A549 treated with DMSO at 1 μM for 4 hours (cell line): Measurements from ENCODE around the gene B4GALNT4. TPM values are rescaled to one million over a fixed set of nuclear protein-coding genes. Genes with fewer than 3 reads are reported as not detected.

Experiments
- total RNA-seq: library from RNA; stranded (reverse); fragments of 200-300 nt; extraction: Qiagen RNA extraction; gene quantifications from 5 replicates; pipeline ENCODE4 v1.2.3, GENCODE V29; 2022; ENCODE audit warnings: low read depth

Gene B4GALNT4
- total RNA-seq, result 12.3 to 21.3 TPM (median 16.7 TPM) in 5 replicates

GRCh38 chr11:369336-370018 is at the start of gene B4GALNT4:
Gene B4GALNT4, plus strand, starts transcription at chr11:369499. Its CDS starts 305 bp downstream, at chr11:369804.

GRCh38 chr11:394034-394857 is 24.9 kb downstream of the B4GALNT4 start, which contains the start of gene PKP3:
Gene PKP3, plus strand, starts transcription at chr11:394209. Its CDS starts 84 bp downstream, at chr11:394293.

Other genes with a start within 250 kb of the B4GALNT4 start
- gene SCGB1C1, start 176.4 kb upstream of the B4GALNT4 start, total RNA-seq, result not detected in 5 replicates
- 44.8 to 49.3 TPM (median 46.7 TPM) in 5 replicates for gene BET1L, start 162.1 kb upstream of the B4GALNT4 start, total RNA-seq
- gene RIC8A, start 161.8 kb upstream of the B4GALNT4 start, total RNA-seq, result 107 to 133 TPM (median 117 TPM) in 5 replicates
- 15.5 to 20.5 TPM (median 18.7 TPM) in 5 replicates for gene SIRT3, start 133.2 kb upstream of the B4GALNT4 start, total RNA-seq
- gene PSMD13, start 132.5 kb upstream of the B4GALNT4 start, total RNA-seq, result 170 to 204 TPM (median 173 TPM) in 5 replicates
- not detected in 5 replicates for gene NLRP6, start 91.1 kb upstream of the B4GALNT4 start, total RNA-seq
- gene PGGHG, start 80.4 kb upstream of the B4GALNT4 start, total RNA-seq, result 6.9 to 13.3 TPM (median 12.1 TPM) in 5 replicates
- gene IFITM5, start 70.0 kb upstream of the B4GALNT4 start, total RNA-seq, result not detected in 5 replicates
- gene IFITM2, start 61.7 kb upstream of the B4GALNT4 start, total RNA-seq, result 48.8 to 60.8 TPM (median 58.8 TPM) in 5 replicates
- gene IFITM1, start 55.5 kb upstream of the B4GALNT4 start, total RNA-seq, result 0.24 to 1.0 TPM (median 0.52 TPM) in 5 replicates
- gene IFITM3, start 48.6 kb upstream of the B4GALNT4 start, total RNA-seq, result 22.6 to 30.1 TPM (median 28.1 TPM) in 5 replicates
- 31.8 to 41.0 TPM (median 36.8 TPM) in 5 replicates for gene PKP3, start 24.7 kb downstream of the B4GALNT4 start, total RNA-seq
- gene SIGIRR, start 45.5 kb downstream of the B4GALNT4 start, total RNA-seq, result 68.0 to 93.2 TPM (median 84.7 TPM) in 5 replicates
- gene ANO9, start 72.5 kb downstream of the B4GALNT4 start, total RNA-seq, result 0.52 to 1.3 TPM (median 0.62 TPM) in 5 replicates
- gene PTDSS2, start 80.8 kb downstream of the B4GALNT4 start, total RNA-seq, result 32.2 to 50.9 TPM (median 44.1 TPM) in 5 replicates
- gene RNH1, start 137.7 kb downstream of the B4GALNT4 start, total RNA-seq, result 132 to 175 TPM (median 155 TPM) in 5 replicates
- 108 to 150 TPM (median 128 TPM) in 5 replicates for gene HRAS, start 166.1 kb downstream of the B4GALNT4 start, total RNA-seq
- gene LRRC56, start 168.0 kb downstream of the B4GALNT4 start, total RNA-seq, result 0.40 to 0.70 TPM (median 0.55 TPM) in 5 replicates
- gene LMNTD2, start 191.2 kb downstream of the B4GALNT4 start, total RNA-seq, result 2.1 to 2.9 TPM (median 2.2 TPM) in 5 replicates
- gene RASSF7, start 191.5 kb downstream of the B4GALNT4 start, total RNA-seq, result 30.2 to 36.0 TPM (median 31.5 TPM) in 5 replicates
- gene PHRF1, start 207.0 kb downstream of the B4GALNT4 start, total RNA-seq, result 28.2 to 38.2 TPM (median 34.3 TPM) in 5 replicates
- gene IRF7, start 246.5 kb downstream of the B4GALNT4 start, total RNA-seq, result 4.0 to 7.8 TPM (median 6.7 TPM) in 5 replicates